Activated CD8-positive, alpha-beta T cell treated with anti-CD3 and anti-CD28 coated beads for 36 hours (primary cell): Measurements from ENCODE around the gene CDH22. TPM values are rescaled to one million over a fixed set of nuclear protein-coding genes. Genes with fewer than 3 reads are reported as not detected.

Source experiments
- ATAC-seq: fragments of 200-7000 bp; cut with Tn5 transposase; one replicate; pipeline ENCODE4 v1.10.0; 2021; ENCODE audit warnings: mild to moderate bottlenecking, moderate library complexity
- CTCF ChIA-PET: fragments of 350-600 bp; sonication (Branson Sonifier 250); formaldehyde crosslinking; loops from one replicate; lab custom pipeline; 2021; ENCODE audit warnings: antibody characterized with exemption; lab: Charles Lee
- POLR2A ChIA-PET: fragments of 350-600 bp; sonication (Branson Sonifier 250); formaldehyde crosslinking; loops from one replicate; lab custom pipeline; 2021; ENCODE audit warnings: antibody characterized with exemption; lab: Charles Lee
- DNase-seq: peaks from one replicate; pipeline ENCODE4 v3.0.0-alpha.2; 2020
- H3K27ac Mint-ChIP-seq: one replicate; pipeline ENCODE4 v1.8.0; 2021; ENCODE audit warnings: mild to moderate bottlenecking, mixed read lengths
- H3K27me3 Mint-ChIP-seq: one replicate; pipeline ENCODE4 v1.8.0; 2021; ENCODE audit warnings: mixed read lengths
- H3K36me3 Mint-ChIP-seq: one replicate; pipeline ENCODE4 v1.8.0; 2021; ENCODE audit warnings: low read depth, mixed read lengths
- H3K4me1 Mint-ChIP-seq: one replicate; pipeline ENCODE4 v1.8.0; 2021; ENCODE audit warnings: low read depth, mixed read lengths
- H3K4me3 Mint-ChIP-seq: one replicate; pipeline ENCODE4 v1.8.0; 2021; ENCODE audit warnings: mild to moderate bottlenecking, moderate library complexity, mixed read lengths
- H3K9me3 Mint-ChIP-seq: one replicate; pipeline ENCODE4 v1.8.0; 2021; ENCODE audit warnings: mixed read lengths
- CTCF ChIP-seq: fragments of 200-600 bp; IDR thresholded peaks from one replicate; pipeline ENCODE4 v1.8.0; 2022; ENCODE audit warnings: antibody characterized with exemption, mild to moderate bottlenecking
- intact Hi-C: fragments of 100-400 bp; cut with micrococcal nuclease; formaldehyde crosslinking; loops from one replicate; pipeline ENCODE4 v1.10.0; 2022
- total RNA-seq, 2 experiments: library from RNA; stranded (reverse); gene quantifications; one replicate each; pipeline ENCODE4 v1.2.3, GENCODE V29; 2021

CDH22 gene
- total RNA-seq, 2 experiments from 2014 or later, result not detected

DNA sequence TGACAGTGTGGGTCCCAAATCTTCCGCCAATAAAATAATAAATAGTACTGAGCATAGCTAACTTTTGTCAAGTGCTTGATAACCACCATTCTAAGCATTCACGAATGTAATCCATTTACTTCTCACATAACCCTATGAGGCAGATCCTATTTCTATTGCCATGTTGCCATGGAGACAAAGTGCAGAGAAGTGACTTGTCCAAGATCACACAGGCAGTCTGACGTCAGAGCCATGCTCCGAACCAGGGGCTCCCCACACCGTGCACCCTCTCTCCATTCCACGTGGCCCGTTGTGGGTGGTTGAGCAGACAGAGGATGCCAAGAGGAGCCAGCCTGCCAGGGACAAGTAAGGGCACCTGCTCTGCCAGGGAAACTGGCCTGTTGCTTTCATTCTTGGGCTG, 38.9 kb downstream of the CDH22 start:
- H3K9me3 Mint-ChIP-seq, result no peaks in the 10 kb centered on the region
- peaks cover 35% of the 10 kb centered on the region for H3K27me3 Mint-ChIP-seq
- CTCF ChIA-PET, result no interaction called here
- POLR2A ChIA-PET, result no interaction called here
- no peak for ATAC-seq
- intact Hi-C loops, result no loop called here
- no peak for TF ChIP-seq CTCF
- no peaks in the 10 kb centered on the region for H3K4me1 Mint-ChIP-seq
- no peak for DNase-seq
- H3K36me3 Mint-ChIP-seq, result no peaks in the 10 kb centered on the region
- H3K4me3 Mint-ChIP-seq, result no peak overlapping the region
- H3K27ac Mint-ChIP-seq, result no peak overlapping the region

DNA sequence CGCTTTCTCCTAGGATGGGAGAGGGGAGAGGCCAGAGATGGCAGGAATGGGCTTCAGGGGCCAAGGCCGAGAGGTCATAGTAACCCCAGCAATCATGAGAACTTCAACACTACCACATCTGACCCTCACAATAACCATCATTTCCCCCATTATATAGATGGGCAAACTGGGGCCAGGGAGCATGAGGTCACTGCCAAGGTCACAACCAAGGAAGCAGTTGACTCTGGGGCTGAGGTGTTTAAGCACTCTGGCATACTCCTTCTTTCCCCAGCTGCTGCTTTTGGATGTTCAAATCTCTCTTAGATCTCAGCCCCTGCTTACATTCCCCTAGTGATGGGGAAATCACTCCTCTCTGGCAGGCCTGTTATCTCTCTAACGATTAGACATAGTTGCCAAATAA, 39.6 kb downstream of the CDH22 start:
- Mint-ChIP-seq H3K4me1 (no peaks in the 10 kb centered on the region), H3K9me3 (no peaks in the 10 kb centered on the region), H3K27me3 (peaks cover 35% of the 10 kb centered on the region), H3K36me3 (no peaks in the 10 kb centered on the region), H3K4me3 (no peak overlapping the region), H3K27ac (no peak overlapping the region)
- ChIA-PET CTCF (no interaction called here), POLR2A (no interaction called here)
- TF ChIP-seq CTCF, result no peak
- ATAC-seq, result no peak
- no peak for DNase-seq
- intact Hi-C loops, result no loop called here

GRCh38 chr20:46268131-46268614, 40.1 kb downstream of the CDH22 start:
- no peak for TF ChIP-seq CTCF
- Mint-ChIP-seq H3K4me1 (no peaks in the 10 kb centered on the region), H3K27ac (no peak overlapping the region), H3K27me3 (peaks cover 32% of the 10 kb centered on the region), H3K4me3 (no peak overlapping the region), H3K9me3 (no peaks in the 10 kb centered on the region), H3K36me3 (no peaks in the 10 kb centered on the region)
- POLR2A ChIA-PET, result no interaction called here
- no peak for DNase-seq
- CTCF ChIA-PET, result no interaction called here
- intact Hi-C loops, result no loop called here
- ATAC-seq, result no peak

GRCh38 chr20:46267108-46268105, 40.9 kb downstream of the CDH22 start:
- Mint-ChIP-seq H3K36me3 (no peaks in the 10 kb centered on the region), H3K27ac (no peak overlapping the region), H3K4me1 (no peaks in the 10 kb centered on the region), H3K4me3 (no peak overlapping the region), H3K9me3 (no peaks in the 10 kb centered on the region), H3K27me3 (peaks cover 34% of the 10 kb centered on the region)
- no peak for TF ChIP-seq CTCF
- ATAC-seq, result no peak
- intact Hi-C loops, result no loop called here
- ChIA-PET CTCF (no interaction called here), POLR2A (interaction anchor here (0.6 kb wide), 1 partner anchor 11 kb away, joined by 3 read pairs; no protein-coding TSS in a partner anchor)
- DNase-seq, result no peak

- intact Hi-C loops, result no loop called here
- Mint-ChIP-seq H3K4me3 (no peak overlapping the region), H3K27me3 (peaks cover 22% of the 10 kb centered on the region), H3K4me1 (no peaks in the 10 kb centered on the region), H3K36me3 (no peaks in the 10 kb centered on the region), H3K9me3 (no peaks in the 10 kb centered on the region), H3K27ac (no peak overlapping the region)
- no peak for ATAC-seq
- ChIA-PET CTCF (no interaction called here), POLR2A (no interaction called here)
- no peak for DNase-seq
- TF ChIP-seq CTCF, result no peak
Measured at GRCh38 chr20:46265539-46265938, 42.8 kb downstream of the CDH22 start.
